COLO668 (cell line): Measurements from ENCODE around the gene SNAPC2.
"Not testable (repeated sequence)": the region's sequence is repeated elsewhere in the genome, so short reads cannot be mapped to it uniquely, and the experiment has no call there.

Source experiments
- DNase-seq: peaks from one replicate; lab custom pipeline; 2025; ENCODE audit not compliant: unreplicated experiment; lab: John Stamatoyannopoulos, UW

The SNAPC2 gene

DNA sequence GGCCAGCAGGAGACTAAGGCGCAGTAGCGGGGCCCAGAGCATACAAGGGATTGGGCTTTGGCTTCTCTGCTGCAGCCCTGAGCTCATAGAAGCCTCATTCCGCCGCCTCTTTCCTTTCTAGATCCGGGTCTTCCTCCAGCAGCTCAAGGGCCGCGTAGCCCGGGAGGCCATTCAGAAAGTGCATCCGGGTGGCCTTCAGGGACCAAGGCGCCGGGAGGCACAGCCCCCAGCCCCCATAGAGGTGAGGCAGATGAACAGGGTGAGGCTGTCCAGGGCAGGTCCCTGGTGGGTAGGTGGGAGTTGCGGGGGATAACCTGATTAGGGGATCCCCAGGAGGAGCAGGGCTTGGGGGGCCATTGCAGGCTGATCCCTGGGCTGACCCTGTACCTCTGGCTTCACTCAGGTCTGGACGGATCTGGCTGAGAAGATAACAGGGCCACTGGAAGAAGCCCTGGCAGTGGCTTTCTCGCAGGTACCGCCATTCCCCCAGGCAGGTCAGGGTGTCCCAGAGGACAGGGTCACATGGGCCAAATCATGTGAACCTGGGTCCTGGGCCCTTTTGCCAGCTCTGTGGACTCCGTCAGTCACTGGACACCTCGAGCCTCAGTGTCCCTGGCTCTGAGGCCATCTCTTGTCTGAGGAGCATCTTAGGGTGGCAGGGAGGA, 1.3 kb downstream of the SNAPC2 start:
- no peak for DNase-seq

- no peak for DNase-seq
Measured at GRCh38 chr19:7921967-7922835, 2.1 kb downstream of the SNAPC2 start.

GRCh38 chr19:7922836-7923195, 2.7 kb downstream of the SNAPC2 start:
- DNase-seq: no peak

DNA sequence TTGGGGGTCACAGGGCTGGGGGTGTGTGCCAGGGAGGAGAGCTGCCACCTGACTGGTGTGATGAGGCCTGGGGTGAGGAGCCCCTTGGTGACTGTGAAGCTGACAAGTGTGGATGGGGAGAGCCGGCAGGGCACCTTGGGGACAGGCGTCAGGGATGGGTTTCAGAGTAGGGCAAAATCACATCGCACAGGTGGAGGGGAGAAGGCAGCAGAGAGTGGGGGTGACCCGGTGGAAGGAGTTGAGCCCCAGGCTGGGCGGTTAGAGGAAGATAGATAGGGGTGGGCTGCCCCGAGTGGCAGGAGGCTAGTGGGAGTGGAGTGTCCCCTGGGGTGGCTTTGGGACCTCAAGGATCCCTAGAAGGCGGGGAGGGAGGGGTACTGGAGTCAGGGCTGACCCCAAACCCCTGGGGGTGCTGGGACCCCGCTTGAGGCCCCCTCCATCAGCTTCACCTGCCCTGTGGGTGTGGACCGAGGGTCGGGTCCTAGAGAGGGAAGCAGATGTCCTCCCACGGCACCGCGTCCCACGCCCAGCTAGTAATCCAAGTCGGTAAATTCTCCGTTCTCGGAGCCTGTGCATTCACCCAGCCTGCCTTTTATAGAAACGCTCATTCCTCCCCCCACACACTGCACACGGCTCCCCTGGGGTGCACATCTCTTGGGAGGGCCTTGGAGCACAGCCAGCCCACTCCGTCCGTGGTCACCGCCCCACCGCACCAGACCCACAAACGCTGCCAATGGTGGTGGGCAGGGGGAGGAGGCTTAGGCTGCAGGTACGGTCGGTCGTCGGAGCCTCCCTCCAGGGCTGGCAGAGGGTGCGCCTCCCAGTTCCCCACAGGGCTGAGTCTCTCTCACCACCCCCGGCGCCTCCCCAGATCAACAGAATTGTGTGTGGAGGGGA, 3.4 kb downstream of the SNAPC2 start:
- DNase-seq: no peak

DNA sequence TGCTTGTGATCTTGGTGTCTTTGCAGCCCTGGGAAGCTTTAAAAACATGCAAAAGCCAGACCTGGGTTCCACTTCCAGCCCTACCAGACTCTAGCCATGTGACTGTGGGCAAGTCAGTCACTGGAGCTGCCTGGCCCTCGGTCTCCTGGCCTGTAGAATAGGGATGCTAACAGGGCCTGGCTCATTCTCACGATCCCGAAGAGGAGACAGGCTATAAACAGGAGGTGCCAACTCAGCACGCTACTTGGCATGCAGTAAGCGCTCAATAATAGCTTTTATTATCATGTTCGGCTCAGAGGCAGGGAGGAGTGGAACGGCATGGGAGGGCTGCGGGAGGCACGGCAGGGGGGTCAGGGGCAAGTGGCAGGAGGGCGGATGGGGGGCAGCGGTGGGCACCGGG, 4.1 kb downstream of the SNAPC2 start:
- no peak for DNase-seq

GRCh38 chr19:7924651-7925170, 4.6 kb downstream of the SNAPC2 start:
- DNase-seq: no peak

DNA sequence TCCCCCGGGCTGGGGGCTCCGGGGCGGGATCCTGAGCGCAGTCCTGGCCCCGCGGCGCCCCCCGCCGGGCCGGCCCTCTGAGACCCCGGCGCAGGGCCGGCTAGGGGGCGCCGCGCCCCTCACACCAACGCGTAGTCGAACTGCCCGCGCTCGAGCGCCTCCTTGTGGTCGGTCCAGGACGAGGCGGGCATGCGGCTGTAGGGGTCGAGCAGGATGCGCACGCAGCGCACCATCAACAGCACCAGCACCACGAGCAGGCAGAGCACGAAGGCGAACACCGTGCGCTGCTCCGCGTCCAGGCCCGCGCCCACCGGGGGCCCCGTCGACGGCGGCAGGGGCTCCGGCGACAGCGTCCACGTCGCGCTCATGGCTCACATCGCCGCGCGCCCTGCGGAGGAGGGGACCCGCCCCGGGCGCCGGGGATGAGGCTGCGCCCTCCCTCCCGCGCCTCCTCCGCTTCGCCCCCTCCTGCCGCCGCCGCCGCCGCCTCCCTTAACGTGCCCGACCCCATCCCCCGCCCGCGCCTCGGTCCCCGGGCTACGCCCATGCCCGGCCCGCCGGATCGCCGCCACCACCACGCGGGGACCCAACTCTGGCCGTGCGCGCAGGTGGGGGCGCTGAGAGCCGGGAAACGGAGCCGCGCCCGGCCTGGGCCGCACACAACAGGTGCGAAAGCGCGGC, 5.2 kb downstream of the SNAPC2 start:
- peak; percentile 81 for DNase-seq

DNA sequence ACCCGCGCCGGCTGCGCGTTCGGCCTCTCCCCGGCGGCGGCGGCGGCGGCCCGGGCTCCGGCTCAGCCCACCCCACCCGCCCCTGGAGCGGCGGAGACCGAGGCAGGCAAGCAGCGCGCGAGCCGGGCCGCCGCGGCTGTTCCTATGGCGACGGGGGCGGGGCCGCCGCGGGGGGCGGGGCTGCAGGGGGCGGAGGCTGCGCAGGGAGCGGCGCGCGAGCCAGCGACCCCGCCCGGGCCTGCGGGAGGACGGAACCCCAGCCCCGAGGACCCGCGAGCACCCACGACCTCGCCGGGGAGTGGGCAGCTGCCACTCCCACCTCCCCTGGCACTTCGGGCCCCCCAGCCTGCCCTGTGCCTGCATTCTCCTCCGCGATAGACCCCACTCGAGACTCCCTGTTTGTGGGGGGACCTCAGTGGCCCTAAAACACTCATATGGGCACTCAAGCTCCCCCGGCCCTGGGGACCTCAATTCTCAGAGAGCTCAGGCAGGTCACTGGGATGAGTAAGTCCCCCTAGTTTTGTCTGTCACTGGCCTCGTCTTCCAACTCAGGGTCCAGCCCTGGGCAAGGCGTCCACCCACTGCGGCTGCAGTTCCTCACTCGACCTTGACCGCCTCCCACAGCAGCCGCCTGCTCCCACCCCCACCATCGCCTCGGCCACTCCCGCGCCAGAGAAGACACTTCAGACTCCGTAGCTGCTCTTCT, 6.0 kb downstream of the SNAPC2 start, which contains the start of gene CTXN1:
Gene CTXN1 (minus strand): TSS at position 115 of the 706 bp plus-strand sequence. CDS start 597 bp downstream, outside the sequence.
- peak; percentile 78 for DNase-seq

DNA sequence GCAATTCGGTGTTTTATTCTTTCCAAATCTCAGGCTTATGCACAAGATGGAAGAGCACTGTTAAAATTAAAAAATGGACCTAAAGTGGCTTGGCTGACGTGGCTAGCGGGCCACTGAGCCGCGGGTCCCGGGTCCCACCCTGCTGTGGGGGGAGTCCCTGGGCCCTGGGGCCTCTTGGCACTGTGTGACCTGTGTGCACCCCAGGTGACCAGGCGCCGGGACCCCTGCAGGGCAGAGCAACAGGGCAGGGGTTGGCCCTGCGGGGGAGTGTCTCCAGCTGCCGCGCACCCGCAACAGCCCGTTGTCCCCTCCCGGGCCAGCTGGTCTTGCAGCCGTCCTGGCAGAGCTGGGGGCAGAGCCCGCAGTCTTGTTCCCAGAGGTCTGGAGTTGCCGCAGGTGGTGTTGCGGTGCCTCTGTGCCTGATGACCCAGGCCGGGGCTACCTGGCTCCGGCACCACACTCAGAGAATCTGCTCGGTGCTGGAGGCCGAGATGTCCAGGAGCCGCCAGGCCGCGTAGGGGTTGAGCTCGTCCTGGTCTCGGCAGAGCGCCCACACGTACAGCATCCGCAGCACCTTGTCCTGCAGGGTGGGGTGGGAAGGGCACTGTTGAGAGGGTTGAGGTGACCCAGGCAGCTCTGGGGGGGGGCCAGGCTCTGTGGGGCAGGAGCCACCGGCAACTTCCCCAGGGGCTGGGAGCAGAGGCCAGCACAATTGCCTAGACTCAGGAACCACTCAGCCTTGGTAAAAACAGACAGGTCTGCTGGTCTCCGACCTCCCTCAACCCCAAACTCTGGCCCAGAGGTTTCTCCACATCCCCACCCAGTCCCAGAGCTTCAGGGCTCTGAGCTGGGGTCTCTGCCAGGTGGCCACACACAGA, 6.8 kb downstream of the SNAPC2 start:
- DNase-seq: no peak

DNA sequence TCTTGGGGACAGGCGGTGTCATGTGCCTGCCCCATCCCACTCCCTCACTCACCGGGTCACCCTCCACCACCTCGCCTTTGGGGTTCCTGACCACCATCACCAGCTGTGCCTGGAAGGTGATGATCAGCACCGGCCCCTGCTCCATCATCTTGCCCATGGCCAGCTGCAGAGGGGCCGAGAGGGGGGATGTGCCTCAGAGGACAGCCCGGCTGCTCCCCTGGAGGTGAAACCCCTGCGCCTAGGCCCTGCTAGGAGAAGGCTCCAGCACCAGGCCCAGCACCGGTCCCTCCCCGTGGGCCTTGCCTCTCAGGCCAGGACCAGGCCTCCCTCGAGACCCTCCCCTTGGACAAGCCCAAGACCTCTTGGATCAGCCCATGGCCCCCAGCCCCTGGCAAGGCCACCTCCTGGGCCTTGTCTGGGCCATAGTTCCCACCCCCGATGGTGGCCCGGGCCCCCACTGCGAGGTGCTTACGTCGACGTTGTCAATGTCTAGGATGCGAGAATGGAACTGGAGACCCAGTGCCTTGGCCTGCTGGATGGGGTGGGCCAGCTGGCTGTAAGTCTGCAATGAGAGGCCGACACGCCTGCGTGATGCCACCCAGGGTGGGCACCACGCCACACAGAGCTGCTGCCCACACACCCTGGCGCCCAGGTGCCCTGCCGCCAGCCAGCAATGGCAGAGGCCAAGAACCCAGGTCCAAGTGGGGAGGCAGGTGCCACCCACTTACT, 7.6 kb downstream of the SNAPC2 start:
- no peak for DNase-seq

- DNase-seq: no peak
Measured at GRCh38 chr19:7928334-7928706, 8.2 kb downstream of the SNAPC2 start.

DNA sequence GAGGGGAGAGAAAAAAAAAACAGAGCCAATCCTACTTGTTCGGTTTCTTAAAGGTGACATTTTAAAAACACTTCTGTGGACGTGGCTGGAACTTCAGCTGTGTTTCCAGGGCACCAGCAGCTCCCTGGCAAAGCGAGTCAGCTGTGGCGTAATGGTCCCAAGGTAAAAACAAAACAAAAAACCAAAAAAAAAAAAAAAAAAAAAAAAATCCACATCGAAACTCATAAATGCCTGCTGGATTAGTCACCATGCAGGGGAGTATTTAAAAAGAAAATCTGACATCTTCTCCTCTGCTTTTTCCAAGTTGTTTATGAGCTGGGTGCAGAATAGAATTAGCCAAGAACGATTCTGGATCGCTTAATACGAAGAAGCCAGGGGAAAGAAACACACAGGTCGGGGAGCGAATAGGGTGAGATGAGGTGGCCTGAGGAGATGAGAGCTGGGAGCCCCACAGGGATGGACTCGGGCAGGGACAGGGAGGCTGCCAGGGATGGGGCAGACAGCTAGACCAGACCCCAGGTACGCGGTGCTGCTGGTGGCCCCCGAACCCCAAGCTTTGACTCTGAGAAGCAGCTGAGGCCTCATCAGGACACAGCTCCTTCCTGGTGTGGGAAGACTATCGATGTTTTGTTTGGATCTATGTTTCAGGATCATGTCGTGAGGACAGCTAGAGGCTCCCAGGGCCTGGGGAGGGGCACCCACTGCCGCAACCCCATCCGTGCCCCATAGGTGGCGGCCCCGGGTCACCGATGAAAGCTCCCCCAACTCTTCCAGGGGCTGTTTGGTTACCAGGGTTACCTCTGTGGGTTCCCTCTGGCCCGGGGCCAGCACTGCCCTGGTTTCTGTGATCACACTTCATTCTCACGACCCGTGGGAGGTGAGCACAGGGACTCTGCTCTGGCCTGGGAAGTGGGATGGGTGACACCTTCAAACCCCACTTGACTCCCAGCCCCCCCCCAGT, 8.9 kb downstream of the SNAPC2 start:
- peak; percentile 53 for DNase-seq

DNA sequence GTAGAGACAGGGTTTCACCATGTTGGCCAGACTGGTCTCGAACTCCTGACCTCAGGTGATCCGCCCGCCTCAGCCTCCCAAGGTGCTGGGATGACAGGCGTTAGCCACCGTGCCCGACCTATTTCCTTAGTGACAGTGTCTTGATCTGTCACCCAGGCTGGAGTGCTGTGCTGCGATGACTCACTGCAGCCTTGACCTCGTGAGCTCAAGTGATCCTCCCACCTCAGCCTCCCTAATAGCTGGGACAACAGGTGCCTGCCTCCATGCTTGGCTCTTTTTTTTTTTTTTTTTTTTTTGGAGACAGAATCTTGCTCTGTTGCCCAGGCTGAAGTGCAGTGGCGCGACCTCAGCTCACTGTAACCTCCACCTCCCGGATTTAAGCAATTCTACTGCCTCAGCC, 9.9 kb downstream of the SNAPC2 start:
- not testable (repeated sequence) for DNase-seq

GRCh38 chr19:7930765-7931164, 10.6 kb downstream of the SNAPC2 start:
- no peak for DNase-seq

- no peak for DNase-seq
Measured at GRCh38 chr19:7931221-7932061, 11.3 kb downstream of the SNAPC2 start.

GRCh38 chr19:7932276-7932929, 12.3 kb downstream of the SNAPC2 start:
- no peak for DNase-seq
